Activated CD4-positive, alpha-beta T cell treated with anti-CD3 and anti-CD28 coated beads, Interleukin-10, Interleukin-2, amounts not matched to agents 100 ng/mL and 50 ng/mL, durations not matched to agents 16 hours and 8 hours (primary cell): ENCODE results near the gene POU3F3.

Experiments used
- DNase-seq: peaks from one replicate; pipeline ENCODE4 v3.0.0-alpha.2; 2020

POU3F3 gene

DNA sequence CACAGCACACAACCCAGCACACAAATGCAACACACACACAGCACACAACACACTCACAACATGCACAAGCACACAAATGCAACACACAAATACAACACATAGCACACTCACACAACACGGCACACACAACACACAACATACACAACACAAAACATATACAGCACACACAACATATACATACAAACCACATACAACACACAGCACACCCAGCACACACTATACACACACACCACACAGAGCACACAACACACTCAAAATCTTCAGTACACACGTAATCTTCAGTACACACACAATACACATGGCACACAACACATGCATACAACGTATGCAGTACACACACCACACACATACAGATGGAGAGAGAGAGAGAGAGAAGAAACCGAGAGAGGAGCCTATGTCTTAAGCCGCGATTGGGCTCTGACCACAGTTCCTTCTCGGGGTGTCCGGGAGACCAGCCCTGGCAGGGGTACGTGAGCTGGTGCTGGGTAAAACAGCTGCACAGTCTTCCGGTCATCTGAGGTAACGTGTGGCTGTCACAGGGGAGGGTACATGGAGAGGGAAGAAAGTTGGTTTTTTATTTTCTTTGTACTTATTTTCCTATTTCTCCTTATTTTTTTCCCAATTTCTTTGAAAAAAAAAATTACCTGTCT, 25.1 kb downstream of the POU3F3 start:
- no peak for DNase-seq

- DNase-seq = no peak
Measured at GRCh38 chr2:104880076-104880475, 26.2 kb downstream of the POU3F3 start.

GRCh38 chr2:104883357-104883756, 29.4 kb downstream of the POU3F3 start:
- no peak for DNase-seq

- no peak for DNase-seq
Measured at GRCh38 chr2:104885119-104885782, 31.3 kb downstream of the POU3F3 start.

GRCh38 chr2:104887676-104888075, 33.8 kb downstream of the POU3F3 start:
- DNase-seq = no peak

DNA sequence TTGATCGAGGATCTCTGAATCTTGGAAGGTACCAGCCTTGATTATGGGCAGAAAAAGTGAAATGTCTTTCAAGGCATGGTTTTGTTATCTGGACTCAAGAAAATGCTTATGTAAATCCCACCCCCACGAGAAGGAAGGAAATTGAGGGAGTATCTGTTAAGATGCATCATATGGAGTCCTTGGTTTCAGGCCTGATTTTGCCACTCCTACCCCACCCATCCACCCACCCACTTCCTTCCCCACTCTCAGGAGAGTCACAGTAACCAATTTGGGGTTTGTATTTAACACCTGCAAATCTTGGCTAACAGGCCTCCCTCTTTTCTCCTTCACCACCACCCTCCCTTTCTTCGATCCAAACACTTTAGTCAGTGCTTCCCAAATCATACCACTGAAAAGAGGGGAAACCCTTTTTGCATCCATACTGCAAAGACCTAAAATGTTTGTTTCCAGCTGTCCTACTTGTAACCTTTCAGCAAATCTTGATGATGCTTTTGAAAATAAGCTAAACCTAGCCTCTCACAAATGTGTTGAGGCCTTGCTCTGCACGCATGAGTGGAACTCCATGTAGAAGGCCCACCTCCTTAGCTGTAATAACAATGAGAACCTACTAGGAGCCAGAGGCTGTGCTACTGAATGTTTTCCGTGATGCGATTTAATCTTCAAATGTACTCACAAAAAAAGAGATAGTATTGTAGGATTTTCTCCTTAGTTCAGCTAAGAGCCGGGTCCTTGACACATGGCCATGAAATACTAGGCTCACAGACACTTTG, 34.8 kb downstream of the POU3F3 start:
- DNase-seq = no peak

GRCh38 chr2:104889291-104889959, 35.5 kb downstream of the POU3F3 start:
- no peak for DNase-seq

DNA sequence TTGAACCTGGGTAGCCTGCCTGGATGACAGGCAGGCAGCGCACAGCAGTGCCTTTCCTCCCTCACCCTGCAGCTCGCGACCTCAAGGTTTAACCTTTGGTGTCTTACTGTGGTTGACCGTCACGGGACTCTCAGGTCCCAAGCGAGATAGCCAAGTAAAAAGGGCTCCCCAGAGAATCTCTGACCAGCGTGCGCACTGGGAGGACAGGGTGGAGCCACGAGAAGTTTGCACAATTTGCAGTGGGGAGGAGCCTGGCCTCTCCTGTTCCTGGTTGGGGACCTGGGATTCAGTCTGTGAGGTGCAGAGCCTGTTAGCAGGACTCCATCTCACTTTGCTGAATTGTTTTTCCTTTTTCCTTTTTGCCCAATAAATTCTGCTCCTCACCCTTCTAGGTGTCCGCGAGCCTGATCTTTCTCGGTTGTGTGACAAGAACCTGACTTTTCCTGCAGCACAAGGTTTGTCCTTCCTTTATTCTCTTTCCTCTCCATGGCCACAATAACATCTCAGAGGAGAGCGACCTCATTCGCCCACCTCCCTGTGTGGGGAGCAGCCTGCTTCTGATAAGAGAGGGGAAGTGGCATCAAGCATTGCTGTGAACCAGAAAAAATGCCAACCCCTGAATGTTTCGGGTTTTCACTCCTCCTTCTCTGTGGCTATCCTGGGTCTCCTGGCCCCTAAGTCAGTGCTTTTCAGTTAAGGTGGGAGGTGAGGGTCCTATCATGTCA, 36.2 kb downstream of the POU3F3 start:
- no peak for DNase-seq

GRCh38 chr2:104890685-104891069, 36.8 kb downstream of the POU3F3 start:
- no peak for DNase-seq

DNA sequence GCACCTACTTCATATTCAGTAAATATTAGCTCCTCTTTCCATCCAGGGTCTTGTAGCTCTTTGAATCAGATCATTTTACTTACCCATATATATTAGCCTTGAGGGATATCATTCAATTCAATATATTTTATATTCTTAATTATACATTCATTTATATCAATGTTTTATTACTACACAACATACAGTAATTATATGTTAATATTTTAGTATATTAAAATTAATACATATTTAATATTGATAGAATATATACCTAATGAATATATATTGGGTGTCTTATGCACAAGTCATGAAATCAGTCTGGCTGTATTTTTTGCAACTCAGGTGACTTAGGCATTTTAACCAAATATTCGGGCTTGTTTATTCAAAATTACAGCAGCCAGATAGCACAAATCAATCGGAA, 37.2 kb downstream of the POU3F3 start:
- no peak for DNase-seq

DNA sequence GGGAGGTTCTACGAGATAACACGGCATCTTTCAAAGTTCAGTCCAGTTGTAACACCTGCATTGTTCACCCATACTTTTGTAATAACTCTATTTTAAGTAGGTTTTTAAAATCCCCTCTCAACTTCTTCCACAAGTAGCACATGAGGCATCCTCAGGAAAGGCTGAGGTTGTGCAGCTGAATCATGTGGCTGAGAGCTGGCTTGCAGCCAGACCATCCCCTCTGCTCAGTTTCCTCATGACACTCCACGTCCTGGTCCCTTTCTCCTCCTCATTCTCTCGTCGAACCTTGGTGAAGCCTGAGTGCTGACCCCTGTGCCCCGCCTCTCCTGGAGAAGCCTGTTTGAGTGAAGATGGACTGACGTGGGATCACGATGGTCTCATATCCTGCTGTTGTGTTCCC, 42.5 kb downstream of the POU3F3 start:
- no peak for DNase-seq

DNA sequence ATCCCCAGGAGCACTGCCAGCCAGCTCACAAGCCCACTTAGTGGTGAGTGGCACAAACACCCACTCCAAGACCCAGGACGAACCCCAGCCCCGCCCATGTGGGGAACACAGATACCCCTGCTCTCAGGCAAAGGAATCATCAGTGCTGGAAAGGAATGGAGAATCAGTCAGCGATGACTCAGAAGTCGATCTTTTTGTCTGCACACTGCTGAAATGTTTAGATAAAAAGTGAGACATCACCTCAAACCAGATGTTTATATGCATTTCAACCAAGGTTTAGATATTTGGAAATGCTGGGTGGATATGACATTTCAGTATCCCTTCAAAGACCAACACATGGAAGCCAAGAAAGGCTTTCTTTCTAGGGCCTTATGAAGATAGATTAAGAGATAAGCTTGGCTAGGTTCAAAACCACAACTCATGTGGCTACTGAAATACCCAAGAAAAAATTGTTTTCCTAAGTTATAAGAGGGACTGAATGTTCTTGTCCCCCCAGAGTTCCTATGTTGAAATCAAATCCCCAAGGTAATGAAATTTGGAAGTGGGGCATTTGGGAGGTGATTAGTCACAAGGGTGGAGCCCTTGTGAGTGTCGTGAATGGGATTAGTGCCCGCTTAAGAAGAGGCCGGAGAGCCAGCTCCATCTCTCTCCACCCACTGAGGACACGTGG, 43.7 kb downstream of the POU3F3 start:
- no peak for DNase-seq

GRCh38 chr2:104900608-104901007, 46.7 kb downstream of the POU3F3 start:
- DNase-seq = no peak

GRCh38 chr2:104901037-104901881, 47.3 kb downstream of the POU3F3 start:
- DNase-seq = no peak

- DNase-seq = no peak
Measured at GRCh38 chr2:104902317-104902716, 48.4 kb downstream of the POU3F3 start.
